Neural cell (in vitro differentiated cells): Measurements from ENCODE around the gene CTNNA1.
A peak's percentile ranks its signal among the peaks of the same experiment; 100 is the strongest.

Experiments used
- CTCF ChIP-seq: fragments of 450-650 bp; IDR thresholded peaks from 2 replicates; pipeline ENCODE4 v1.5.1; 2014; ENCODE audit warnings: antibody characterized with exemption, mild to moderate bottlenecking, moderate library complexity; ENCODE audit not compliant: poor library complexity, severe bottlenecking
- EP300 ChIP-seq: fragments of 450-650 bp; conservative IDR thresholded peaks from 2 replicates; pipeline ENCODE4 v1.6.1; 2014; ENCODE audit warnings: antibody characterized with exemption, mild to moderate bottlenecking, moderate library complexity; ENCODE audit not compliant: poor library complexity, severe bottlenecking
- POLR2AphosphoS5 ChIP-seq: IDR thresholded peaks from 2 replicates; pipeline ENCODE4 v1.6.1; 2012

DNA sequence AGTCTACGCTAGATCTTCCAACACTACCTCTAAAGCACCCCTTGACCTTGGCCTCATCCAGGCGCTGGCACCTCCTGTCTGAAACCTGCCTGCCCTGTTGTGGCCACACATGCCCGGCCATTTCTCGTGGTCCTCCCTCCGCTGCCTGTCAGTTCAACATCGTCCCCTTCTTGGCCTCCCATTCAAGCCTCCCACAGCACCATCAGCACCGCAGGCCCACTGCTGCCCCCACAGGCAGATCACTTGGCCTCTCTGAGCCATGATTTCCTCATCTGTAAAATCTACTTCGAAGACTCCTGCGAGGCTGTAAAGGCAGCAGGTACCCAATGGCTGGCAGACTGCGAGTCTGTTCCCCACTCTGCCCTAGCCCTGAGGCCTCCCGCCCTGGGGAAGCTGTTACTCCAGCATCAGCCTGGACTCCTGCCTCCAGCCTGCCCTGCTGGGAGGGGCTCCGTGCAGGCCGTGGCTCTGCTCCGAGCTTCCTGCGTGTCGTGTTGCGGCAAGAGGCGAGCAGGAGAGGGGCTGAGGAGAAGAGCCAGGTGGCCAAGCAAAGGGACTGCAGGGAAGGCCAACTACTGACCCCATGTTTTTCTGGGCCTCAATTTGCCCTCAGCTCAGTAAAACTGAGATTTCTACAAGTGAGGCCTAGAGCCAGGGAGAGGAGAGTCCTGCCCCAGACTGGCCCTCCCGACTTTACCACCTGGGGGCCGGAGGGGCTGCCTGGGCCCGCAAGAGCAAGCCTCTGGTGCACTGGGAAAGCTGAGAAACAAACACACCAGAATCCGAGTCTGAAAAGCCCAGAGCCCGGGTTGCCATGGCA is 192.4 kb downstream of the CTNNA1 start:
- TF ChIP-seq CTCF (peak; percentile 7), EP300 (no peak), POLR2AphosphoS5 (no peak)
